Cardiac fibroblast (primary cell): ENCODE measurements around the gene SMCO1.
"Not testable (repeated sequence)": the region's sequence is repeated elsewhere in the genome, so short reads cannot be mapped to it uniquely, and the experiment has no call there.

Experiments
- DNase-seq, 2 donors: peaks; one replicate each; pipeline versions ENCODE4 v3.0.0 to v3.0.0-alpha.2; 2010; ENCODE audit warnings: low read depth in 2 of 2
- H3K4me3 ChIP-seq, 2 donors: replicated peaks in 1 of 2; 1 replicate in 1 of 2; 2 replicates in 1 of 2; pipeline ENCODE4 v1.5.1; 2011; ENCODE audit warnings: low read depth in 2 of 2, low read length in 2 of 2, mild to moderate bottlenecking in 2 of 2, moderate library complexity in 1 of 2
- CTCF ChIP-seq: IDR thresholded peaks from one replicate; pipeline ENCODE4 v1.5.1; 2011; ENCODE audit warnings: low read depth, mild to moderate bottlenecking, low read length, inconsistent platforms

SMCO1 gene

GRCh38 chr3:196554205-196554604, 39.1 kb upstream of the SMCO1 start:
- H3K4me3 ChIP-seq = no peak overlapping the region
- DNase-seq = no peak
- no peak for TF ChIP-seq CTCF

- TF ChIP-seq CTCF = no peak
These were observed 38.4 kb upstream of the SMCO1 start for GRCh38 chr3:196553551-196553950.

GRCh38 chr3:196552253-196552652, 37.1 kb upstream of the SMCO1 start:
- H3K4me3 ChIP-seq = no peak overlapping the region
- DNase-seq = no peak
- no peak for TF ChIP-seq CTCF

More at GRCh38 chr3:196553551-196553950, 38.4 kb upstream of the SMCO1 start:
- no peak for DNase-seq
- no peak overlapping the region for H3K4me3 ChIP-seq

- DNase-seq, H3K4me3 ChIP-seq: not testable (repeated sequence)
These were observed 35.0 kb upstream of the SMCO1 start for GRCh38 chr3:196550172-196550571.

GRCh38 chr3:196549312-196549711, 34.2 kb upstream of the SMCO1 start:
- not testable (repeated sequence) for H3K4me3 ChIP-seq, DNase-seq

- no peak for TF ChIP-seq CTCF
- H3K4me3 ChIP-seq = no peak overlapping the region
- DNase-seq = no peak
These were observed 31.9 kb upstream of the SMCO1 start for GRCh38 chr3:196547067-196547466.

GRCh38 chr3:196546537-196546936, 31.4 kb upstream of the SMCO1 start:
- no peak overlapping the region for H3K4me3 ChIP-seq
- no peak for TF ChIP-seq CTCF
- no peak for DNase-seq

GRCh38 chr3:196544491-196544992, 29.4 kb upstream of the SMCO1 start:
- no peak for TF ChIP-seq CTCF
- DNase-seq = no peak
- no peak overlapping the region for H3K4me3 ChIP-seq
